Peyer's patch (tissue), 4 donors: ENCODE measurements around the gene FAM20B.

Source experiments
- CTCF ChIP-seq, 6 experiments: fragments of 450-650 bp in 4 of 6; fragments of 200-600 bp in 2 of 6; sonication (generic) in 1 of 6; IDR thresholded peaks; one replicate each; pipeline ENCODE4 v1.5.1; 2017 to 2019; ENCODE audit warnings: antibody characterized with exemption in 6 of 6, mild to moderate bottlenecking in 3 of 6, moderate library complexity in 1 of 6
- POLR2A ChIP-seq, 2 donors: fragments of 450-650 bp; IDR thresholded peaks; one replicate each; pipeline ENCODE4 v1.5.1; 2017; ENCODE audit warnings: antibody characterized with exemption in 2 of 2, mild to moderate bottlenecking in 2 of 2, moderate library complexity in 2 of 2

- TF ChIP-seq POLR2A (IDR thresholded peaks at IDR 0.05) (no peak), CTCF (IDR thresholded peaks at IDR 0.05) (peak in 2 of 6 experiments; percentile 10 to 35)
Measured at GRCh38 chr1:179025125-179025974, at the start of gene FAM20B.
